SK-N-SH (cell line): ENCODE measurements around the gene IRF2BP2. TPM values are rescaled to one million over a fixed set of nuclear protein-coding genes. Genes with fewer than 3 reads are reported as not detected.

Experiments used
- CHD2 ChIP-seq: fragments of 150-350 bp; IDR thresholded peaks from 2 replicates; pipeline ENCODE4 v1.6.1; 2018; ENCODE audit warnings: low read length; ENCODE audit not compliant: partially characterized antibody
- EP300 ChIP-seq, 2 experiments: IDR thresholded peaks; 2 replicates each; pipeline versions ENCODE4 v1.4.0 to v1.6.1; 2012; ENCODE audit warnings: borderline replicate concordance in 1 of 2, low read depth in 1 of 2, low read length in 1 of 2
- EZH2phosphoT487 ChIP-seq: fragments of 200-600 bp; sonication (generic); IDR thresholded peaks from 2 replicates; pipeline ENCODE4 v1.6.1; 2017; ENCODE audit warnings: low read depth, mixed run types, mild to moderate bottlenecking, antibody characterized with exemption, moderate library complexity, borderline replicate concordance
- GABPA ChIP-seq: IDR thresholded peaks from 2 replicates; pipeline ENCODE4 v1.4.0; 2012; ENCODE audit warnings: low read depth, mild to moderate bottlenecking
- JUND ChIP-seq: IDR thresholded peaks from 2 replicates; pipeline ENCODE4 v1.4.0; 2012
- NFIC ChIP-seq: IDR thresholded peaks from 2 replicates; pipeline ENCODE4 v1.4.0; 2012; ENCODE audit warnings: borderline replicate concordance
- NRF1 ChIP-seq: IDR thresholded peaks from 2 replicates; pipeline ENCODE4 v1.6.1; 2012; ENCODE audit warnings: low read depth, mild to moderate bottlenecking, low read length
- POLR2AphosphoS5 ChIP-seq: IDR thresholded peaks from 2 replicates; pipeline ENCODE4 v1.6.1; 2012; ENCODE audit warnings: low read depth, low read length
- RAD21 ChIP-seq: IDR thresholded peaks from 2 replicates; pipeline ENCODE4 v1.6.1; 2012; ENCODE audit warnings: mild to moderate bottlenecking, low read length
- RCOR1 ChIP-seq: fragments of 150-350 bp; IDR thresholded peaks from 2 replicates; pipeline ENCODE4 v1.6.1; 2017; ENCODE audit warnings: antibody characterized with exemption, low read length
- RXRA ChIP-seq: IDR thresholded peaks from 2 replicates; pipeline ENCODE4 v1.4.0; 2012; ENCODE audit warnings: low read depth, mild to moderate bottlenecking, borderline replicate concordance
- SIN3A ChIP-seq: IDR thresholded peaks from 2 replicates; pipeline ENCODE4 v1.6.1; 2012; ENCODE audit warnings: low read depth, mild to moderate bottlenecking, low read length, moderate library complexity, borderline replicate concordance
- SMC3 ChIP-seq: IDR thresholded peaks from 2 replicates; pipeline ENCODE4 v1.6.1; 2012; ENCODE audit warnings: low read depth, low read length, improper control_type of control experiment
- TAF1 ChIP-seq: IDR thresholded peaks from 2 replicates; pipeline ENCODE4 v1.6.1; 2012; ENCODE audit warnings: low read depth, mild to moderate bottlenecking, low read length, moderate library complexity, borderline replicate concordance
- TEAD4 ChIP-seq: IDR thresholded peaks from 2 replicates; pipeline ENCODE4 v1.4.0; 2012; ENCODE audit warnings: mild to moderate bottlenecking, borderline replicate concordance; ENCODE audit not compliant: insufficient read depth
- YY1 ChIP-seq: IDR thresholded peaks from 2 replicates; pipeline ENCODE4 v1.4.0; 2012; ENCODE audit warnings: low read depth, mild to moderate bottlenecking
- polyA plus RNA-seq, 3 experiments: library from polyadenylated mRNA; depleted of rRNA; stranded (reverse); fragments of >200 nt; gene quantifications; 2 replicates each; pipeline ENCODE4 v1.2.3, GENCODE V29; 2012
- TF ChIP-seq, protein P1 (sequence below): fragments of 150-350 bp; IDR thresholded peaks from 2 replicates; pipeline ENCODE4 v1.6.1; 2017; ENCODE audit warnings: antibody characterized with exemption, low read length, low read depth, borderline replicate concordance
- TF ChIP-seq, protein P2 (sequence below): IDR thresholded peaks from 2 replicates; pipeline ENCODE4 v1.6.1; 2012; ENCODE audit warnings: mild to moderate bottlenecking, low read depth, low read length, moderate library complexity
- TF ChIP-seq, protein P3 (sequence below): IDR thresholded peaks from 2 replicates; pipeline ENCODE4 v1.4.0; 2012; ENCODE audit warnings: low read depth, borderline replicate concordance
- TF ChIP-seq, protein P4 (sequence below): fragments of 200-600 bp; sonication (generic); IDR thresholded peaks from 2 replicates; pipeline ENCODE4 v1.6.1; 2017; ENCODE audit warnings: antibody characterized with exemption, mild to moderate bottlenecking, moderate library complexity
- TF ChIP-seq, protein P5 (sequence below): IDR thresholded peaks from 2 replicates; pipeline ENCODE4; 2012

Gene IRF2BP2
- polyA plus RNA-seq, 1 of the 3 experiments (the other 2 are of a cell fraction), result 73.9 TPM

DNA sequence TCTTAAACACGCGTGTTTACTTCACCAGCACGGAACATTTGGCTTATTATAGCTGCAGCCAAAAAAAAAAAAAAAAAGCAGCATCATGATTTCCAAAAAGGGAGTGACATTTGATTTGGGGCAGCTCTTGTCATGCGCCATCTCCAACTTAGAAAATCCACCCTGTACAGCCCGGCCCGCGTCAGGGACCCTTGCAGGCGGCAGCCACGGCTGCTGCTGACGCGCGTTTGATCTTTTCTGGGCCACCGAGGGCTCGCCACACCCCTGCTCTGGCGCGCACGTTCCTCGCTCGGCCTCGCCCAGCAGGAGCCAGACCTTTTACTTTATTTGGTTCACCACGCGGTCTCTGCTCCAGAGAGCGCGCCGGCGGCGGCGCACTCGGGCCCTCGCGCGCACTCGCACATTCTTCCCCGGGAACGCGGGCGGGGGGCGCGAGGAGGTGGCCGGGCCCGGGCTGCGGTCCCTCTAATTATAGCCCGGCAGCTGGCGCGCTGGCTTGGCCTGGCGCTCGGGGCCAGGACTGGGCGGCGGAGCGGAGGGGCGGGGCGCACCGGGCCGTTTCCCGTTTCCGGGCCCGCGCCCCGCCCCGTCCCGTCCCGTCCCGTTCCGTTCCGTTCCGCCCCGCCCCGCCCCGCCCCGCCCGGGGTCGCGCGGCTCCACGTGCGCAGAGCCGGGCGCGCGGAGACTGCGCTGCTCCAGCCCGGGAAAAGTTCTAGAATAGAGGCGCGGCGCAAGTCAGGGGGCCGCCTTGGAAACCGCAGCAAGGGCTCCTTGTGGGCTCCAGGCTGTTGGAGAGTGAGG, 10.2 kb downstream of the IRF2BP2 start (continued):
- TF ChIP-seq, protein P1, sequence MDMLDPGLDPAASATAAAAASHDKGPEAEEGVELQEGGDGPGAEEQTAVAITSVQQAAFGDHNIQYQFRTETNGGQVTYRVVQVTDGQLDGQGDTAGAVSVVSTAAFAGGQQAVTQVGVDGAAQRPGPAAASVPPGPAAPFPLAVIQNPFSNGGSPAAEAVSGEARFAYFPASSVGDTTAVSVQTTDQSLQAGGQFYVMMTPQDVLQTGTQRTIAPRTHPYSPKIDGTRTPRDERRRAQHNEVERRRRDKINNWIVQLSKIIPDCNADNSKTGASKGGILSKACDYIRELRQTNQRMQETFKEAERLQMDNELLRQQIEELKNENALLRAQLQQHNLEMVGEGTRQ, result no peak
- TF ChIP-seq NRF1, result peak; percentile 57
- TF ChIP-seq EP300 (IDR thresholded peaks at IDR 0.05; ENCODE audit: borderline replicate concordance in 1 of 2, low read depth in 1 of 2, low read length in 1 of 2), result no peak
- no peak; the same call in 1 of the 2 replicates for TF ChIP-seq NFIC
- no peak for TF ChIP-seq EZH2phosphoT487
- TF ChIP-seq POLR2AphosphoS5, result peak; percentile 19; the same call in 1 of the 2 replicates
- TF ChIP-seq RCOR1, result no peak
- TF ChIP-seq YY1, result 0 out of 2 replicates have a peak, but pooled peaks have one; percentile 17
- TF ChIP-seq SIN3A, result peak; percentile 17; the same call in 1 of the 2 replicates
- TF ChIP-seq CHD2, result peak; percentile 10
- TF ChIP-seq TAF1, result no peak
- TF ChIP-seq SMC3, result no peak; the same call in 1 of the 2 replicates
- peak; percentile 49 for TF ChIP-seq GABPA
- TF ChIP-seq, protein P2, sequence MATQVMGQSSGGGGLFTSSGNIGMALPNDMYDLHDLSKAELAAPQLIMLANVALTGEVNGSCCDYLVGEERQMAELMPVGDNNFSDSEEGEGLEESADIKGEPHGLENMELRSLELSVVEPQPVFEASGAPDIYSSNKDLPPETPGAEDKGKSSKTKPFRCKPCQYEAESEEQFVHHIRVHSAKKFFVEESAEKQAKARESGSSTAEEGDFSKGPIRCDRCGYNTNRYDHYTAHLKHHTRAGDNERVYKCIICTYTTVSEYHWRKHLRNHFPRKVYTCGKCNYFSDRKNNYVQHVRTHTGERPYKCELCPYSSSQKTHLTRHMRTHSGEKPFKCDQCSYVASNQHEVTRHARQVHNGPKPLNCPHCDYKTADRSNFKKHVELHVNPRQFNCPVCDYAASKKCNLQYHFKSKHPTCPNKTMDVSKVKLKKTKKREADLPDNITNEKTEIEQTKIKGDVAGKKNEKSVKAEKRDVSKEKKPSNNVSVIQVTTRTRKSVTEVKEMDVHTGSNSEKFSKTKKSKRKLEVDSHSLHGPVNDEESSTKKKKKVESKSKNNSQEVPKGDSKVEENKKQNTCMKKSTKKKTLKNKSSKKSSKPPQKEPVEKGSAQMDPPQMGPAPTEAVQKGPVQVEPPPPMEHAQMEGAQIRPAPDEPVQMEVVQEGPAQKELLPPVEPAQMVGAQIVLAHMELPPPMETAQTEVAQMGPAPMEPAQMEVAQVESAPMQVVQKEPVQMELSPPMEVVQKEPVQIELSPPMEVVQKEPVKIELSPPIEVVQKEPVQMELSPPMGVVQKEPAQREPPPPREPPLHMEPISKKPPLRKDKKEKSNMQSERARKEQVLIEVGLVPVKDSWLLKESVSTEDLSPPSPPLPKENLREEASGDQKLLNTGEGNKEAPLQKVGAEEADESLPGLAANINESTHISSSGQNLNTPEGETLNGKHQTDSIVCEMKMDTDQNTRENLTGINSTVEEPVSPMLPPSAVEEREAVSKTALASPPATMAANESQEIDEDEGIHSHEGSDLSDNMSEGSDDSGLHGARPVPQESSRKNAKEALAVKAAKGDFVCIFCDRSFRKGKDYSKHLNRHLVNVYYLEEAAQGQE, result no peak
- TF ChIP-seq RXRA, result no peak
- no peak for TF ChIP-seq RAD21
- TF ChIP-seq TEAD4, result no peak
- TF ChIP-seq, protein P3, sequence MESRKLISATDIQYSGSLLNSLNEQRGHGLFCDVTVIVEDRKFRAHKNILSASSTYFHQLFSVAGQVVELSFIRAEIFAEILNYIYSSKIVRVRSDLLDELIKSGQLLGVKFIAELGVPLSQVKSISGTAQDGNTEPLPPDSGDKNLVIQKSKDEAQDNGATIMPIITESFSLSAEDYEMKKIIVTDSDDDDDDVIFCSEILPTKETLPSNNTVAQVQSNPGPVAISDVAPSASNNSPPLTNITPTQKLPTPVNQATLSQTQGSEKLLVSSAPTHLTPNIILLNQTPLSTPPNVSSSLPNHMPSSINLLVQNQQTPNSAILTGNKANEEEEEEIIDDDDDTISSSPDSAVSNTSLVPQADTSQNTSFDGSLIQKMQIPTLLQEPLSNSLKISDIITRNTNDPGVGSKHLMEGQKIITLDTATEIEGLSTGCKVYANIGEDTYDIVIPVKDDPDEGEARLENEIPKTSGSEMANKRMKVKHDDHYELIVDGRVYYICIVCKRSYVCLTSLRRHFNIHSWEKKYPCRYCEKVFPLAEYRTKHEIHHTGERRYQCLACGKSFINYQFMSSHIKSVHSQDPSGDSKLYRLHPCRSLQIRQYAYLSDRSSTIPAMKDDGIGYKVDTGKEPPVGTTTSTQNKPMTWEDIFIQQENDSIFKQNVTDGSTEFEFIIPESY, result no peak
- 0 out of 2 replicates have a peak, but pooled peaks have one; percentile 14 for TF ChIP-seq JUND
- TF ChIP-seq, protein P4, sequence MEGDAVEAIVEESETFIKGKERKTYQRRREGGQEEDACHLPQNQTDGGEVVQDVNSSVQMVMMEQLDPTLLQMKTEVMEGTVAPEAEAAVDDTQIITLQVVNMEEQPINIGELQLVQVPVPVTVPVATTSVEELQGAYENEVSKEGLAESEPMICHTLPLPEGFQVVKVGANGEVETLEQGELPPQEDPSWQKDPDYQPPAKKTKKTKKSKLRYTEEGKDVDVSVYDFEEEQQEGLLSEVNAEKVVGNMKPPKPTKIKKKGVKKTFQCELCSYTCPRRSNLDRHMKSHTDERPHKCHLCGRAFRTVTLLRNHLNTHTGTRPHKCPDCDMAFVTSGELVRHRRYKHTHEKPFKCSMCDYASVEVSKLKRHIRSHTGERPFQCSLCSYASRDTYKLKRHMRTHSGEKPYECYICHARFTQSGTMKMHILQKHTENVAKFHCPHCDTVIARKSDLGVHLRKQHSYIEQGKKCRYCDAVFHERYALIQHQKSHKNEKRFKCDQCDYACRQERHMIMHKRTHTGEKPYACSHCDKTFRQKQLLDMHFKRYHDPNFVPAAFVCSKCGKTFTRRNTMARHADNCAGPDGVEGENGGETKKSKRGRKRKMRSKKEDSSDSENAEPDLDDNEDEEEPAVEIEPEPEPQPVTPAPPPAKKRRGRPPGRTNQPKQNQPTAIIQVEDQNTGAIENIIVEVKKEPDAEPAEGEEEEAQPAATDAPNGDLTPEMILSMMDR, result 0 out of 2 replicates have a peak, but pooled peaks have one; percentile 5
- TF ChIP-seq, protein P5, sequence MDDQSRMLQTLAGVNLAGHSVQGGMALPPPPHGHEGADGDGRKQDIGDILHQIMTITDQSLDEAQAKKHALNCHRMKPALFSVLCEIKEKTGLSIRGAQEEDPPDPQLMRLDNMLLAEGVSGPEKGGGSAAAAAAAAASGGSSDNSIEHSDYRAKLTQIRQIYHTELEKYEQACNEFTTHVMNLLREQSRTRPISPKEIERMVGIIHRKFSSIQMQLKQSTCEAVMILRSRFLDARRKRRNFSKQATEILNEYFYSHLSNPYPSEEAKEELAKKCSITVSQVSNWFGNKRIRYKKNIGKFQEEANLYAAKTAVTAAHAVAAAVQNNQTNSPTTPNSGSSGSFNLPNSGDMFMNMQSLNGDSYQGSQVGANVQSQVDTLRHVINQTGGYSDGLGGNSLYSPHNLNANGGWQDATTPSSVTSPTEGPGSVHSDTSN, result peak; percentile 2; the same call in 1 of the 2 replicates
- TF ChIP-seq, all 33 proteins: peak for 12
